ENCODE results near the gene ST8SIA1. TPM values are rescaled to one million over a fixed set of nuclear protein-coding genes. Genes with fewer than 3 reads are reported as not detected.

The ST8SIA1 gene
- total RNA-seq, 1 experiment from 2014 or later, result not detected

GRCh38 chr12:22172501-22172900, 162.0 kb downstream of the ST8SIA1 start:
- BruUV-seq (replicated peaks), result no TSS peak
- no peak overlapping the region for H3K9ac ChIP-seq (ENCODE audit: low read length)
- H3K4me3 ChIP-seq (ENCODE audit: low read length), result no peak overlapping the region
- intact Hi-C loops (cut with micrococcal nuclease), result loop anchor here (10.0 kb wide), 1 partner anchor 162 kb away; the partner anchor contains the start of gene ST8SIA1
- no peaks in the 10 kb centered on the region for H3F3A ChIP-seq (ENCODE audit: low read length, unreplicated experiment)
- H3K4me2 ChIP-seq (ENCODE audit: low read length), result no peak overlapping the region
- DNase-seq (no peak), ATAC-seq (no peak)
- no peaks in the 10 kb centered on the region for H3K36me3 ChIP-seq (ENCODE audit: low read depth, low read length)
- H3K79me2 ChIP-seq (ENCODE audit: low read length), result no peaks in the 10 kb centered on the region
- ChIA-PET POLR2A (ENCODE audit: unreplicated experiment) (no interaction called here), CTCF (no interaction called here)
- no peaks in the 10 kb centered on the region for H3K4me1 ChIP-seq (ENCODE audit: insufficient read depth, low read length)
- no peak for TF ChIP-seq CTCF (conservative IDR thresholded peaks at IDR 0.05; ENCODE audit: low read depth, low read length)
- no peak overlapping the region for H3K27ac ChIP-seq (ENCODE audit: low read length)
- no peaks in the 10 kb centered on the region for H3K9me2 ChIP-seq (replicated peaks; ENCODE audit: low read length)
- no peaks in the 10 kb centered on the region for H3K9me3 ChIP-seq (ENCODE audit: low read length)
- peaks cover 7% of the 10 kb centered on the region; the same call in 1 of the 2 replicates for H3K27me3 ChIP-seq (ENCODE audit: low read length)
- no peak overlapping the region for H2AFZ ChIP-seq (ENCODE audit: low read length)
- no peaks in the 10 kb centered on the region for H4K20me1 ChIP-seq (ENCODE audit: low read length)

- Histone ChIP-seq H3K27ac (ENCODE audit: low read length) (no peak overlapping the region), H3F3A (ENCODE audit: low read length, unreplicated experiment) (no peaks in the 10 kb centered on the region), H3K9me3 (ENCODE audit: low read length) (no peaks in the 10 kb centered on the region), H3K9ac (ENCODE audit: low read length) (no peak overlapping the region), H3K4me3 (ENCODE audit: low read length) (no peak overlapping the region), H3K27me3 (ENCODE audit: low read length) (peaks cover 7% of the 10 kb centered on the region; the same call in 1 of the 2 replicates), H4K20me1 (ENCODE audit: low read length) (no peaks in the 10 kb centered on the region), H3K4me2 (ENCODE audit: low read length) (no peak overlapping the region), H3K9me2 (replicated peaks; ENCODE audit: low read length) (no peaks in the 10 kb centered on the region), H3K4me1 (ENCODE audit: insufficient read depth, low read length) (no peaks in the 10 kb centered on the region), H3K36me3 (ENCODE audit: low read depth, low read length) (no peaks in the 10 kb centered on the region), H2AFZ (ENCODE audit: low read length) (no peak overlapping the region), H3K79me2 (ENCODE audit: low read length) (no peaks in the 10 kb centered on the region)
- BruUV-seq (replicated peaks), result no TSS peak
- intact Hi-C loops (cut with micrococcal nuclease), result no loop called here
- ChIA-PET POLR2A (ENCODE audit: unreplicated experiment) (no interaction called here), CTCF (no interaction called here)
- ATAC-seq (no peak), DNase-seq (no peak)
- TF ChIP-seq EZH2phosphoT487 (IDR thresholded peaks at IDR 0.05; ENCODE audit: borderline replicate concordance, low read length) (no peak), EZH2 (IDR thresholded peaks at IDR 0.05; ENCODE audit: low read length, unreplicated experiment) (no peak)
Observed at GRCh38 chr12:22169376-22169775, 165.1 kb downstream of the ST8SIA1 start.

GRCh38 chr12:22164139-22164538, 170.4 kb downstream of the ST8SIA1 start:
- ATAC-seq, result no peak
- no peaks in the 10 kb centered on the region for H3K9me2 ChIP-seq (replicated peaks; ENCODE audit: low read length)
- no peaks in the 10 kb centered on the region for H4K20me1 ChIP-seq (ENCODE audit: low read length)
- no peak overlapping the region for H3K9ac ChIP-seq (ENCODE audit: low read length)
- H3K4me1 ChIP-seq (ENCODE audit: insufficient read depth, low read length), result no peaks in the 10 kb centered on the region
- POLR2A ChIA-PET (ENCODE audit: unreplicated experiment), result no interaction called here
- H3K36me3 ChIP-seq (ENCODE audit: low read depth, low read length), result no peaks in the 10 kb centered on the region
- no peak overlapping the region for H2AFZ ChIP-seq (ENCODE audit: low read length)
- TF ChIP-seq EZH2 (IDR thresholded peaks at IDR 0.05; ENCODE audit: low read length, unreplicated experiment) (no peak), CTCF (conservative IDR thresholded peaks at IDR 0.05; ENCODE audit: low read depth, low read length) (no peak), EZH2phosphoT487 (IDR thresholded peaks at IDR 0.05; ENCODE audit: borderline replicate concordance, low read length) (no peak)
- BruUV-seq (replicated peaks), result no TSS peak
- DNase-seq, result no peak
- CTCF ChIA-PET, result no interaction called here
- H3K79me2 ChIP-seq (ENCODE audit: low read length), result no peaks in the 10 kb centered on the region
- H3F3A ChIP-seq (ENCODE audit: low read length, unreplicated experiment), result no peaks in the 10 kb centered on the region
- no peak overlapping the region for H3K4me3 ChIP-seq (ENCODE audit: low read length)
- intact Hi-C loops (cut with micrococcal nuclease), result no loop called here
- no peak overlapping the region for H3K27ac ChIP-seq (ENCODE audit: low read length)
- no peaks in the 10 kb centered on the region for H3K9me3 ChIP-seq (ENCODE audit: low read length)
- no peak overlapping the region for H3K4me2 ChIP-seq (ENCODE audit: low read length)
- 0 out of 2 replicates have a peak, but pooled peaks cover 3% of the 10 kb centered on the region for H3K27me3 ChIP-seq (ENCODE audit: low read length)

Data from PC-3 (cell line).